NB4 (cell line): ENCODE measurements around the gene SREBF1.

ENCODE experiments used
- DNase-seq: peaks from one replicate; pipeline ENCODE4 v3.0.0; 2010; ENCODE audit warnings: low read depth
- H3K4me3 ChIP-seq: one replicate; pipeline ENCODE4 v1.5.1; 2011; ENCODE audit warnings: mild to moderate bottlenecking, low read depth, low read length, moderate library complexity
- MYC ChIP-seq: IDR thresholded peaks from 2 replicates; pipeline ENCODE4 v1.6.1; 2011; ENCODE audit warnings: low read depth, low read length
- POLR2A ChIP-seq: IDR thresholded peaks from 2 replicates; pipeline ENCODE4 v1.6.1; 2011; ENCODE audit warnings: mild to moderate bottlenecking; ENCODE audit not compliant: insufficient read length; ENCODE audit errors: extremely low read depth
- TF ChIP-seq, protein P1 (sequence below): IDR thresholded peaks from one replicate; pipeline ENCODE4 v1.5.1; 2012; ENCODE audit warnings: low read depth, low read length
- TF ChIP-seq, protein P2 (sequence below): IDR thresholded peaks from 2 replicates; pipeline ENCODE4 v1.6.1; 2011; ENCODE audit warnings: low read depth, low read length

SREBF1 gene

DNA sequence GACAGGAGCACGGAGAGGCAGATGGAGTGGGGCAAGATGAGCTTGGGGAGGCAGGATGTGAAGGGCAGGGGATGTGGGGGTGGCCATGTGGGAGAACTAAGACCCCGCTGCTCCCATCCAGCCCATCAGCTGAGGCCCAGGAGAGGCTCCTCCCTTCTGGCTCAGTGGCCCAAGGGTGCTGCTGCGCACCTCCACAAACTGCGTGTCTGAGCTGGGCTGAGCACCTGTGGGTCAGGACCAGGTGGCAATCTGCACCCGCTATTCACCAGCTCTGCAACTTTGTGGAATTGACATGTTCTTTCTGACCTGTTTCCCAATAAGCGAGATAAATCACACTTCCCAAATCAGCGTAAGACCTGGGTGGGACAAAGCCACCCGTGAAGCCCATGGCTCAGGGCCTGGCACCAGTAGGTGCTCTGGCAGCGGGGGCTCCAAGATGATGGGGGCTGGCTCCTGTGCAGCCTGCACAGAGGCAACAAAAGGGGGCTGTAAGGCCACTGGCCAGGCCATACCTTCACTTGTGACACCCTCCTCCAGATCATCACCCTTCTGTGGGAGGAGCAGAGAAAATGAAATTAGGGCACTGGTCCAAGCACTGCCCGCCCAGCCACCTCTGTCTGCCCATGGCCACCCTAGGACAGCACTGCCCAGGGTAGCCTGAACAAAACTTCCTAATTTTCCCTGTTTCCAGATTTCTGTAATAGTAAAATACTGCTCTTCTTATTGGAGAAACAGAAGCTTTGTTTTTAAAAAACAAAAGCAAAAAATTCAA lies 11.7 kb upstream of the SREBF1 start:
- TF ChIP-seq, protein P1, sequence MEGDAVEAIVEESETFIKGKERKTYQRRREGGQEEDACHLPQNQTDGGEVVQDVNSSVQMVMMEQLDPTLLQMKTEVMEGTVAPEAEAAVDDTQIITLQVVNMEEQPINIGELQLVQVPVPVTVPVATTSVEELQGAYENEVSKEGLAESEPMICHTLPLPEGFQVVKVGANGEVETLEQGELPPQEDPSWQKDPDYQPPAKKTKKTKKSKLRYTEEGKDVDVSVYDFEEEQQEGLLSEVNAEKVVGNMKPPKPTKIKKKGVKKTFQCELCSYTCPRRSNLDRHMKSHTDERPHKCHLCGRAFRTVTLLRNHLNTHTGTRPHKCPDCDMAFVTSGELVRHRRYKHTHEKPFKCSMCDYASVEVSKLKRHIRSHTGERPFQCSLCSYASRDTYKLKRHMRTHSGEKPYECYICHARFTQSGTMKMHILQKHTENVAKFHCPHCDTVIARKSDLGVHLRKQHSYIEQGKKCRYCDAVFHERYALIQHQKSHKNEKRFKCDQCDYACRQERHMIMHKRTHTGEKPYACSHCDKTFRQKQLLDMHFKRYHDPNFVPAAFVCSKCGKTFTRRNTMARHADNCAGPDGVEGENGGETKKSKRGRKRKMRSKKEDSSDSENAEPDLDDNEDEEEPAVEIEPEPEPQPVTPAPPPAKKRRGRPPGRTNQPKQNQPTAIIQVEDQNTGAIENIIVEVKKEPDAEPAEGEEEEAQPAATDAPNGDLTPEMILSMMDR, result no peak
- TF ChIP-seq MYC (no peak), POLR2A (no peak)
- TF ChIP-seq, protein P2, sequence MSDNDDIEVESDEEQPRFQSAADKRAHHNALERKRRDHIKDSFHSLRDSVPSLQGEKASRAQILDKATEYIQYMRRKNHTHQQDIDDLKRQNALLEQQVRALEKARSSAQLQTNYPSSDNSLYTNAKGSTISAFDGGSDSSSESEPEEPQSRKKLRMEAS, result no peak
- no peak overlapping the region for H3K4me3 ChIP-seq
- DNase-seq, result no peak

DNA sequence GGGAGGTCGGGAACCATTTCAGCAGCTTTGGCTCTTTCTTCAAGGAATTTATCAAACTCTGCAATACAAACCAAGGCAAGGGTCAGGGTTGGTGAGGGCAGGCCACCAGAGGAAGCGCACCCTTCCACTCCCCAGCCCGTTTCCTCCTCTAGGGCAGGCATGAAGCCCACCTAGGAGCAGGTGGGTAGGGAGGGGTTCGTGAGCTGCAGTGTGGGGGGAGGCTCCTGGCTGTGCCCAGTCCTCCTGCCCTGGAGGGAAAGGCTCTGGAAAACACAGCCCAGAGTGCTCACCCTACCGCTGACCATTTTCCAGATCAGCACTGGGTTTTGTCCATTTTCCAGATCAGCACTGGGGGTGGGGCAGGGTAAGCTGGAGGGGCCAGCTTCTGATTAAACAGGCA lies 10.9 kb upstream of the SREBF1 start:
- no peak for DNase-seq
- TF ChIP-seq MYC, result no peak
- no peak for TF ChIP-seq POLR2A
- TF ChIP-seq, protein P2, result no peak
- TF ChIP-seq, protein P1, result no peak
- no peak overlapping the region for H3K4me3 ChIP-seq

DNA sequence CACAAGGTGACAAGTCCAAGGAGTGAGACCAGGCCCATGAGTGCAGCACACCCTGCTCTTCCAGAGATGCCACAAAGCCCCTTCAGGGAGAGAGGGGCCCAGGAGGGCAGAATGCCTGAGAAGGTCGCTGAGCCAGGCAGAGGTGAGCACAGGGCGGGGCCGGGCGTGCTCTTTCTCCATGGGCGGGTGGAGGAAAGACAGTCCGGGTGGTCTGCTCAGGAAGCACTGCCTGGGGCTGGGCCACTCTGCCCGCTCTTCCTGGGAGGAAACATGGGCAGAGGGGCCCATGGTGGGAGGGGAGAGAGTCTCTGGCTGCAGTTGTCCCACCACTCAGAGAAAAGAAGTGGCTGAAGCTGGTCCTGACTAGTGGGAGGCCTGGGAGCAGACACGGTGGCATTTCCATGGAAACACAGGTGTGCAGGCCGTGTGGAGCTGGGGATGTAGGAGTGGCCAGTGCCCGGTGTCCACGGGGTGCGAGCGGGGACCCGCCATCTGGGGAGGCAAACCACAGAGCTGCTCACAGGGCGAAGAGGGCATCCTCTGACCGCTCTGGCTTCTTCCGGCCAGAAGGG lies 10.4 kb upstream of the SREBF1 start:
- DNase-seq, result no peak
- no peak for TF ChIP-seq MYC
- TF ChIP-seq, protein P2, result no peak
- TF ChIP-seq, protein P1, result no peak
- TF ChIP-seq POLR2A, result no peak
- no peak overlapping the region for H3K4me3 ChIP-seq

DNA sequence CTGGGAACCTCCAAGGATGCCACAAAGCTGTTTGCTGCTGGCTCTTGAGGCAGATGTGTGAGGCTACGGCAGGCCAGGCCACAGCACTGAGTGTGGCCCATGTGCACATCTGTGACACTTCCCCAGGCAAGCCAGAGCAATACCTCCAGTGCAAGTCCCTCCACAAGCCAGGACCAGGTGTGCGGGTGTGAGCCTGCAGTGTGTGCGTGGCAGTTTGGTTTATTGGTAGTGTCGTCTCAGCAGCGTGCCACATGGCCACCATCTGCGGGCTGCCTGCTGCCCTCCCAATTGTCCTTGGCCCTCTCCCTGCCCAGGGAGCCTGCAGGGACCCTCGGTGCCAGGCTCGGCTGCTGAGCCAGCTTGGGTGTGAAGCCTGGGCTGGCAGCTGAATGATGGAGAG lies 9.9 kb upstream of the SREBF1 start:
- TF ChIP-seq, protein P1, result no peak
- TF ChIP-seq POLR2A, result no peak
- TF ChIP-seq, protein P2, result no peak
- TF ChIP-seq MYC, result no peak
- H3K4me3 ChIP-seq, result no peak overlapping the region
- no peak for DNase-seq

DNA sequence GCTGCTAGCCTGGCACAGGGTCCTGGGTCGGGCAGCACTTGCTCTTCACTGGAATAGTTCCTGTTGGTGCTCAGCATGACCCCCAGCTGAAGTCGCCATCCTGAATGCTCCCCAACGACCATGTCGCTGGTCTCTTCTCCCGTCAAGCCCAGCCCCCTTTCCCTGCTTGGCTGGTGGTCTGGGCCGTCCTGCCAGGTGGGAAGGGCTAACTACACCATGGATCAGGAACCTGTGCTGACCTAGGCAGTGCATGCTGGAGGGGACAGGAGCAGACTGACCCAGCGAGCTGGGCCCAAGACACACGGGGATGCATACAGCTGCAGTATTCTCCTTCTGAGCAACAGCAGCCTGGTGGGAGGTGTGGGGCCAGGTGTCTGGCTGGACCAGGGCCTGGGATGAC lies 9.2 kb upstream of the SREBF1 start:
- no peak overlapping the region for H3K4me3 ChIP-seq
- no peak for DNase-seq
- TF ChIP-seq, protein P1, result no peak
- TF ChIP-seq POLR2A, result no peak
